ENCODE data around the gene GPR137B. TPM values are rescaled to one million over a fixed set of nuclear protein-coding genes. Genes with fewer than 3 reads are reported as not detected.

GPR137B gene
- total RNA-seq, 1 experiment from 2014 or later = 7.1 TPM

DNA sequence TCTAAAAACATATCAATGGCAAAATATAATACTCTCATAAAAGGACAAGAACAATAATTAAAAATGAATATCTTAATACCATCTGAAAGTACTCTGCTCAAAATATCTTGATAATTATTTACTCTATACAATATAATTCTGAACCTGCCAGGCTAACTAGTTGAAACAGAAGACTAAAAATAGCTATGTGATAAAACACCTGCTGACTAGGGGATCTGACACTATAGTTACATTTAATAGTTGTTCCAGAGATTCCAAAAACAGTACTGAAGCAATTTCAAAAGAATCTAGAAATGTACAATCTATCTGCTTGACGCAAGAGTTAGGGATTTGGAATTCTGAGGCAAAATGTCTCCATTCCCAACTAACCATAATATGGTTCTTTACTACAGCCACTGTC is 109.2 kb downstream of the GPR137B start:
- Histone ChIP-seq H3K4me3 (ENCODE audit: low read depth, low read length, poor library complexity, severe bottlenecking) (no peak overlapping the region), H3K9me3 (ENCODE audit: low read depth, low read length, poor library complexity, severe bottlenecking) (no peaks in the 10 kb centered on the region), H3K36me3 (ENCODE audit: insufficient read depth, low read length, poor library complexity, severe bottlenecking) (no peaks in the 10 kb centered on the region), H3K27me3 (replicated peaks; ENCODE audit: insufficient read depth, low read depth, low read length, poor library complexity) (no peaks in the 10 kb centered on the region), H3K27ac (ENCODE audit: low read depth, low read length, poor library complexity, severe bottlenecking) (no peak overlapping the region), H3K4me1 (ENCODE audit: insufficient read depth, low read length, poor library complexity, severe bottlenecking) (no peaks in the 10 kb centered on the region)
- ChIA-PET CTCF (no interaction called here), POLR2A (ENCODE audit: low non-redundant PET) (no interaction called here)
- no peak for TF ChIP-seq EZH2 (IDR thresholded peaks at IDR 0.05; ENCODE audit: borderline replicate concordance, low read depth, low read length, poor library complexity, severe bottlenecking)
- TF ChIP-seq, protein P1, sequence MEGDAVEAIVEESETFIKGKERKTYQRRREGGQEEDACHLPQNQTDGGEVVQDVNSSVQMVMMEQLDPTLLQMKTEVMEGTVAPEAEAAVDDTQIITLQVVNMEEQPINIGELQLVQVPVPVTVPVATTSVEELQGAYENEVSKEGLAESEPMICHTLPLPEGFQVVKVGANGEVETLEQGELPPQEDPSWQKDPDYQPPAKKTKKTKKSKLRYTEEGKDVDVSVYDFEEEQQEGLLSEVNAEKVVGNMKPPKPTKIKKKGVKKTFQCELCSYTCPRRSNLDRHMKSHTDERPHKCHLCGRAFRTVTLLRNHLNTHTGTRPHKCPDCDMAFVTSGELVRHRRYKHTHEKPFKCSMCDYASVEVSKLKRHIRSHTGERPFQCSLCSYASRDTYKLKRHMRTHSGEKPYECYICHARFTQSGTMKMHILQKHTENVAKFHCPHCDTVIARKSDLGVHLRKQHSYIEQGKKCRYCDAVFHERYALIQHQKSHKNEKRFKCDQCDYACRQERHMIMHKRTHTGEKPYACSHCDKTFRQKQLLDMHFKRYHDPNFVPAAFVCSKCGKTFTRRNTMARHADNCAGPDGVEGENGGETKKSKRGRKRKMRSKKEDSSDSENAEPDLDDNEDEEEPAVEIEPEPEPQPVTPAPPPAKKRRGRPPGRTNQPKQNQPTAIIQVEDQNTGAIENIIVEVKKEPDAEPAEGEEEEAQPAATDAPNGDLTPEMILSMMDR (conservative IDR thresholded peaks at IDR 0.05; ENCODE audit: low read depth, low read length) = no peak
- intact Hi-C loops (cut with micrococcal nuclease; ENCODE audit: unreplicated experiment) = no loop called here
- no TSS peak for BruUV-seq (replicated peaks)
- DNase-seq (ENCODE audit: low spot score) = no peak

DNA sequence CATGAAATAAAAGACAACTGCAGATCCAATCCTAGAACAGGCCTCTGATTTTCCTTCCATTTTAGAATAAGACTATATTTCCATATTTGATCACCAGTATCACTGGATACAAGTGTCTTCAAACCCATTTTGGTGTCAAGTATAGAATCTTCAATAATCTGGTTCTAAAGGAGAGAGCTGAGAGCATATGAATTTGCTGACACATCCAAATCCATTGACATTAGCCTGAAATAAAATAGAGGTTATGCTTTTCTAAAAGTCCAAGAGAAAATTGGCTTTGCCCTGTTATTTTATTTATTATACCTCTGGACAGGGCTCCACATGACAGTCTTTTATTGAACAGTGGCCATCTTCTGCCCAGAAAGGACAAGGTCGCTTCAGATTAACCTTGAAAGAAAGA is 110.8 kb downstream of the GPR137B start:
- POLR2A ChIA-PET (ENCODE audit: low non-redundant PET) = no interaction called here
- CTCF ChIA-PET = no interaction called here
- no peak for DNase-seq (ENCODE audit: low spot score)
- intact Hi-C loops (cut with micrococcal nuclease; ENCODE audit: unreplicated experiment) = no loop called here
- Histone ChIP-seq H3K36me3 (ENCODE audit: insufficient read depth, low read length, poor library complexity, severe bottlenecking) (no peaks in the 10 kb centered on the region), H3K27me3 (replicated peaks; ENCODE audit: insufficient read depth, low read depth, low read length, poor library complexity) (no peaks in the 10 kb centered on the region), H3K27ac (ENCODE audit: low read depth, low read length, poor library complexity, severe bottlenecking) (no peak overlapping the region), H3K4me3 (ENCODE audit: low read depth, low read length, poor library complexity, severe bottlenecking) (no peak overlapping the region), H3K9me3 (ENCODE audit: low read depth, low read length, poor library complexity, severe bottlenecking) (no peaks in the 10 kb centered on the region), H3K4me1 (ENCODE audit: insufficient read depth, low read length, poor library complexity, severe bottlenecking) (no peaks in the 10 kb centered on the region)
- no peak for TF ChIP-seq EZH2 (IDR thresholded peaks at IDR 0.05; ENCODE audit: borderline replicate concordance, low read depth, low read length, poor library complexity, severe bottlenecking)
- TF ChIP-seq, protein P1 (conservative IDR thresholded peaks at IDR 0.05; ENCODE audit: low read depth, low read length) = no peak
- BruUV-seq (replicated peaks) = no TSS peak

DNA sequence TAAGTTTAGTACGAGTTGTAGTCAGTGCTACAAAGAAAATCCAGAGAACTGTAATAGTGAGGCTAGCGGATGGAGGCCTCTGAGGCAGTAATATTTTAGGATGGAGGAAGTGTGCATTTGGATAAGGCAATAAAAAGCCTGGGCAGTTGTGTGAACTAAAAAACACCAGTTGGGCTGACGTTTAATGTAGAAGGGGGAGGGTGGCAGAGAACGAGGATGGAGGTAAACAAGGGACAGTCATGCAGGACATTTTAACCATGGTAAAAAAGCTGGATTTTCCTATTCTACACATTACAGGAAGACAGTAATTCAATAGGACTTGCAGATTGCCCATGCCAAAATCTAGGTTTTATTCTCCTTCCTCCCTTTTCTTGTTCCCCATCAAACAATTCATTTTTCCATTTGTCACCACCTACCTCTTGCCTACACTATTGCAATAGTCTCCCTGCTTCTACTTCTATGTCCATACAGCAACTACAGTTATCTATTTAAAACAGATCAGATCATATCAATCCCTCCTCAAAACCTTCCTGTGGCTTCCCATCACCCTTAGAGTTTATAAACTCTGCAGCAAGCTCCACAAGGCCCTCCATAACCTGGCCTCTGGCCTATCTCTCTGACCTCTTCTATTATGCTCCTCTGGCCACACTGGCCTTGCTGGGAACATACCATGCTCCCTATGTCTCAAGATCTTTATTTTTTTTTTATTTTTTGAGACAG is 111.7 kb downstream of the GPR137B start:
- no peaks in the 10 kb centered on the region for H3K4me1 ChIP-seq (ENCODE audit: insufficient read depth, low read length, poor library complexity, severe bottlenecking)
- H3K27me3 ChIP-seq (replicated peaks; ENCODE audit: insufficient read depth, low read depth, low read length, poor library complexity) = no peaks in the 10 kb centered on the region
- H3K4me3 ChIP-seq (ENCODE audit: low read depth, low read length, poor library complexity, severe bottlenecking) = no peak overlapping the region
- no peak for TF ChIP-seq EZH2 (IDR thresholded peaks at IDR 0.05; ENCODE audit: borderline replicate concordance, low read depth, low read length, poor library complexity, severe bottlenecking)
- TF ChIP-seq, protein P1 (conservative IDR thresholded peaks at IDR 0.05; ENCODE audit: low read depth, low read length) = no peak
- H3K27ac ChIP-seq (ENCODE audit: low read depth, low read length, poor library complexity, severe bottlenecking) = no peak overlapping the region
- ChIA-PET CTCF (no interaction called here), POLR2A (ENCODE audit: low non-redundant PET) (no interaction called here)
- H3K9me3 ChIP-seq (ENCODE audit: low read depth, low read length, poor library complexity, severe bottlenecking) = no peaks in the 10 kb centered on the region
- H3K36me3 ChIP-seq (ENCODE audit: insufficient read depth, low read length, poor library complexity, severe bottlenecking) = no peaks in the 10 kb centered on the region
- intact Hi-C loops (cut with micrococcal nuclease; ENCODE audit: unreplicated experiment) = no loop called here
- no TSS peak for BruUV-seq (replicated peaks)
- DNase-seq (ENCODE audit: low spot score) = no peak

All from A673 (cell line).